Activated naive CD8-positive, alpha-beta T cell treated with anti-CD3 and anti-CD28 coated beads, Interleukin-2, amount 50 U/mL, for 24 hours (primary cell): Measurements from ENCODE around the gene CPEB3.

Source experiments
- ATAC-seq: fragments of 150-1000 bp; cut with Tn5 transposase; one replicate; pipeline ENCODE4 v1.10.0; 2021
- DNase-seq: peaks from one replicate; pipeline ENCODE4 v3.0.0; 2021
- H3K27ac Mint-ChIP-seq: one replicate; pipeline ENCODE4 v1.8.0; 2021; ENCODE audit warnings: mild to moderate bottlenecking, mixed read lengths
- H3K27me3 Mint-ChIP-seq: one replicate; pipeline ENCODE4 v1.8.0; 2021; ENCODE audit warnings: mixed read lengths
- H3K36me3 Mint-ChIP-seq: one replicate; pipeline ENCODE4 v1.8.0; 2021; ENCODE audit warnings: low read depth, mixed read lengths
- H3K4me1 Mint-ChIP-seq: one replicate; pipeline ENCODE4 v1.8.0; 2021; ENCODE audit warnings: mixed read lengths
- H3K4me3 Mint-ChIP-seq: one replicate; pipeline ENCODE4 v1.8.0; 2021; ENCODE audit warnings: mild to moderate bottlenecking, moderate library complexity, mixed read lengths
- H3K9me3 Mint-ChIP-seq: one replicate; pipeline ENCODE4 v1.8.0; 2021; ENCODE audit warnings: mixed read lengths

CPEB3 gene

GRCh38 chr10:92208736-92209135 lies 82.1 kb downstream of the CPEB3 start:
- DNase-seq = no peak
- H3K27me3 Mint-ChIP-seq = no peaks in the 10 kb centered on the region
- H3K9me3 Mint-ChIP-seq = no peaks in the 10 kb centered on the region
- H3K27ac Mint-ChIP-seq = no peak overlapping the region
- no peak overlapping the region for H3K4me3 Mint-ChIP-seq
- peaks cover 19% of the 10 kb centered on the region for H3K4me1 Mint-ChIP-seq
- H3K36me3 Mint-ChIP-seq = no peaks in the 10 kb centered on the region
- ATAC-seq = no peak

- no peak overlapping the region for H3K4me3 Mint-ChIP-seq
- H3K9me3 Mint-ChIP-seq = no peaks in the 10 kb centered on the region
- peaks cover 16% of the 10 kb centered on the region for H3K4me1 Mint-ChIP-seq
- DNase-seq (no peak), ATAC-seq (no peak)
- no peaks in the 10 kb centered on the region for H3K36me3 Mint-ChIP-seq
- no peak overlapping the region for H3K27ac Mint-ChIP-seq
- no peaks in the 10 kb centered on the region for H3K27me3 Mint-ChIP-seq
Observed at GRCh38 chr10:92208157-92208720, 82.6 kb downstream of the CPEB3 start.

DNA sequence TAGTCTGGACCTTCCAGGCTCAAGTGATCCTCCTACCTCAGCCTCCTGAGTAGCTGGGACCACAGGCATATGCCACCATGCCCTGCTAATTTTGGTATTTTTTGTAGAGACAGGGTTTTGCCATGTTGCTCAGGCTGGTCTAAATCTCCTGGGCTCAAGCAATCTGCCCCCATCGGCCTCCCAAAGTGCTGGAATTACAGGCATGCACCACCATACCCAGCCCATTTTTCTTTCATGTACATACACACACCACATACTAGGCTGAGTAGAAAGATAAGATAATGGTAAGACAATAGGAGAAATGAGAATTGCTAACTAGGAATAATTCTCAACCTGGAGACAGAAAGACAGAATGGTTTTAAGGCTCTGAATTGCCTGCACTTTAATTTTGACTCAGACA lies 83.8 kb downstream of the CPEB3 start:
- no peak overlapping the region for H3K27ac Mint-ChIP-seq
- H3K4me3 Mint-ChIP-seq = no peak overlapping the region
- peaks cover 10% of the 10 kb centered on the region for H3K4me1 Mint-ChIP-seq
- DNase-seq (no peak), ATAC-seq (no peak)
- H3K9me3 Mint-ChIP-seq = no peaks in the 10 kb centered on the region
- H3K36me3 Mint-ChIP-seq = no peaks in the 10 kb centered on the region
- no peaks in the 10 kb centered on the region for H3K27me3 Mint-ChIP-seq

DNA sequence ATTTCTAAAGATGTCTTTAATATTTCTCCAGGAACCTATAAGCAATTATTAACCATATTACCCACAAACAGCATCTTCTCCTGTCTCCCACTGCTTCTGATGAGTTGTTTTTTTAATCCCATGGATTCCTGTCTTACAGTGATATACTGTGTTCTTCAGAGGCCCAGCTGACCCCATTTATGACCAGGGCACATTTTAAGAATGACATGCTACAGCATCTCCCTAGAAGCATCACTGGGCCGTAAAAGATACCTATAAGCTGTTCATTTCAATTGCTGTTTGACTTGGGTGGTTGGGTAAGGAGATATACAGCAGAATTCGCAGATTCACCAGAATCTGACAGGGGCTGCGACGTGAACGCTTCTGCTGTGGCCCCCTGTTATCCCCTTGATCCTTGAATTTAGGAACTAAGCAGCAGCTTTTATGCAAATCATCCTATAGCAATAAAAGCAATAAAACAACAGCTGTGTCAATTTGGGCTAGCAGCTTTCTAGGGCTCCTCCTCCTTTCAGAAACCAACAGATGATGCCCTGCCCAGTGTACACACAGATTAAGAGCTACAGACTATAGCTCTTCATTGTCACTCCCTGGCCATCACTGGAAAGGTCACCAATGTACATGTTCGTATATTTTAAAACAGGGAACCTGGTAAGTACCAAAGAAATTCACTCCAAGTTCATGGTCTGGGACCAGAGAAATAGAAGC lies 86.8 kb downstream of the CPEB3 start:
- no peak overlapping the region for H3K27ac Mint-ChIP-seq
- H3K4me1 Mint-ChIP-seq = no peaks in the 10 kb centered on the region
- H3K36me3 Mint-ChIP-seq = no peaks in the 10 kb centered on the region
- DNase-seq (no peak), ATAC-seq (no peak)
- H3K9me3 Mint-ChIP-seq = no peaks in the 10 kb centered on the region
- no peaks in the 10 kb centered on the region for H3K27me3 Mint-ChIP-seq
- H3K4me3 Mint-ChIP-seq = no peak overlapping the region

DNA sequence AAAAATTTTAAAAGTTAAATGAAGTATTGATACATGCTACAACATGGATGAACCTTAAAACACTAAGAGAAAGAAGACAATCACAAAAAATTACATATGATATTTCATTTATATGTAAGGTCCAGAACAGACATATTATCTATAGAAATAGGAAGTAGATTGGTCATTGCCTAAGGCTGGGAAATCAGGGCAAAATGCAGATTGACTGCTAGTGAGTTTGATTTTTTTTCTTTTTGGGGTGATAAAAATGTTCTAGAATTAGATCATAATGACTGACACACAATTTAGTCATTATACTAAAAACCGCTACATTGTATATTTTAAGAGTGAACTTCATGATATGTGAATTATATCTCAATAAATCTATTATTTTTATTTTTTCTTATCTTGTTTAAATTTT lies 88.3 kb downstream of the CPEB3 start:
- ATAC-seq (no peak), DNase-seq (no peak)
- Mint-ChIP-seq H3K27me3 (no peaks in the 10 kb centered on the region), H3K36me3 (no peaks in the 10 kb centered on the region), H3K27ac (no peak overlapping the region), H3K9me3 (no peaks in the 10 kb centered on the region), H3K4me1 (no peaks in the 10 kb centered on the region), H3K4me3 (no peak overlapping the region)

DNA sequence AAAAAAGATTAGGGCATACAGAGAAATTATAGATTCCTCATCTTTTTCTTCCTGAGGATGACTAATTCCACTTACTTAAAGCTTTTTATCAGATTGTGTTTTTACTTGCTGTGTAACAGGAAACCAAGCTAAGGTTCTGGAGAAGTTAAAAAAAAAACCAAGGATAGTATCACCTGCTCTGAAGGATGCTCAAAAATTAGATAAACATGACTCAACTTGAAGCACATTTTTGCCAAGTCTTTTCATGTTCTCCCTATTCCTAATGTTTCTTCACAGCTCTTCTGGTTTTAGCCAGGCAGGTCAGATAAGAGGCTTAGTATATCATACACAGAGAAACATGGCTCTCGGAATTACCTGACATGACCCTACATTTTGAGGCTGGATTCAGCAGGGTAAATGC lies 90.3 kb downstream of the CPEB3 start:
- no peak overlapping the region for H3K4me3 Mint-ChIP-seq

GRCh38 chr10:92187101-92187500 lies 103.8 kb downstream of the CPEB3 start:
- H3K27ac Mint-ChIP-seq = no peak overlapping the region
- H3K9me3 Mint-ChIP-seq = no peaks in the 10 kb centered on the region
- no peaks in the 10 kb centered on the region for H3K27me3 Mint-ChIP-seq
- no peaks in the 10 kb centered on the region for H3K36me3 Mint-ChIP-seq
- no peak for DNase-seq
- H3K4me3 Mint-ChIP-seq = no peak overlapping the region
- no peak for ATAC-seq
- H3K4me1 Mint-ChIP-seq = no peaks in the 10 kb centered on the region

More for the DNA sequence above, 90.3 kb downstream of the CPEB3 start:
- no peak for ATAC-seq
- no peaks in the 10 kb centered on the region for H3K27me3 Mint-ChIP-seq
- H3K36me3 Mint-ChIP-seq = no peaks in the 10 kb centered on the region
- no peak overlapping the region for H3K27ac Mint-ChIP-seq
- no peak for DNase-seq
- H3K9me3 Mint-ChIP-seq = no peaks in the 10 kb centered on the region
- no peaks in the 10 kb centered on the region for H3K4me1 Mint-ChIP-seq

- Mint-ChIP-seq H3K27ac (no peak overlapping the region), H3K4me3 (no peak overlapping the region), H3K4me1 (peaks cover 2% of the 10 kb centered on the region), H3K36me3 (no peaks in the 10 kb centered on the region), H3K9me3 (no peaks in the 10 kb centered on the region), H3K27me3 (no peaks in the 10 kb centered on the region)
- DNase-seq (no peak), ATAC-seq (no peak)
Observed at GRCh38 chr10:92184977-92185376, 105.9 kb downstream of the CPEB3 start.

DNA sequence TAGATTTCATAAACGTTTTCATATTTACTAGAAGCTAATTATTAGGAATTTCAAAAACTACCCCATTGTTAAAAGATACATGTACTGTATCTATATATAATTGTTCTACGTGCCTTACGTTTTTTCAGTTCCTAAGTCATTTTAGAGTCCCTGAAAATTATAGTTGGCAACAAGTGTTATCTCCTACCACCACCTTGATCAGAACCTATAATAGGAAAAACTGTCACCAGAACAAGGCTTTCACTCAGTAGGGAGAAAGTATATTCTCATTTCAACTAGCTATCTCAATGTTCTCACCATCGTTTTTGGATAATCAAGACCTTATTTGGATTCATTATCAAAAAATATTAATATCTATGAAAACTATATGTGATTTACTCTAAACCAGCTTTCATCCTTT lies 107.7 kb downstream of the CPEB3 start:
- Mint-ChIP-seq H3K4me1 (peaks cover 2% of the 10 kb centered on the region), H3K36me3 (peaks cover 5% of the 10 kb centered on the region), H3K27me3 (no peaks in the 10 kb centered on the region), H3K9me3 (no peaks in the 10 kb centered on the region), H3K27ac (no peak overlapping the region), H3K4me3 (no peak overlapping the region)
- ATAC-seq (no peak), DNase-seq (no peak)

DNA sequence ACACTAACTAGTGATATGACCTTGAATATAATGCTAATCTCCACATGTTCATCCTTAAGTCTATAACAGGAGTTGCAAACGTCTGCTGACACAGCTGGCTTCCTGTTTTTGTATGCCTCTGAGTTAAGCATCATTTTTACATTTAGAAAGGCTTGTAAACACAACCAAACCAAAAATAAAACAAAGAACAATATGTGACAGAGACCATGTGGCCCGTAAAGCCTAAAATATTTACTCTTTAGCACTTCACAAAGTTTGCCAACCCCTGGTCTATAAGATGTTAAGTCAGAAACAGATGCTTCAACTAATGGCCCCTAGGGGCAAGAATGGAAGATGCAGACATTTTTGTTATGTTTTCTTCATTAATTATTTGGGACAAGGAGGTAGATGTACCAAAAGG lies 109.3 kb downstream of the CPEB3 start:
- no peak overlapping the region for H3K4me3 Mint-ChIP-seq
- H3K9me3 Mint-ChIP-seq = no peaks in the 10 kb centered on the region
- H3K36me3 Mint-ChIP-seq = peaks cover 9% of the 10 kb centered on the region
- H3K27me3 Mint-ChIP-seq = no peaks in the 10 kb centered on the region
- H3K4me1 Mint-ChIP-seq = peaks cover 2% of the 10 kb centered on the region
- DNase-seq (no peak), ATAC-seq (no peak)
- H3K27ac Mint-ChIP-seq = no peak overlapping the region

GRCh38 chr10:92180399-92180798 lies 110.5 kb downstream of the CPEB3 start:
- DNase-seq = no peak
- no peak overlapping the region for H3K27ac Mint-ChIP-seq
- no peak for ATAC-seq

GRCh38 chr10:92177546-92177945 lies 113.3 kb downstream of the CPEB3 start:
- no peak overlapping the region for H3K27ac Mint-ChIP-seq
- no peaks in the 10 kb centered on the region for H3K9me3 Mint-ChIP-seq
- no peak overlapping the region for H3K4me3 Mint-ChIP-seq
- peaks cover 9% of the 10 kb centered on the region for H3K36me3 Mint-ChIP-seq
- H3K4me1 Mint-ChIP-seq = peaks cover 2% of the 10 kb centered on the region
- ATAC-seq (no peak), DNase-seq (no peak)
- H3K27me3 Mint-ChIP-seq = no peaks in the 10 kb centered on the region

More at GRCh38 chr10:92180399-92180798, 110.5 kb downstream of the CPEB3 start:
- Mint-ChIP-seq H3K9me3 (no peaks in the 10 kb centered on the region), H3K4me3 (no peak overlapping the region), H3K27me3 (no peaks in the 10 kb centered on the region), H3K36me3 (peaks cover 9% of the 10 kb centered on the region), H3K4me1 (peaks cover 2% of the 10 kb centered on the region)

DNA sequence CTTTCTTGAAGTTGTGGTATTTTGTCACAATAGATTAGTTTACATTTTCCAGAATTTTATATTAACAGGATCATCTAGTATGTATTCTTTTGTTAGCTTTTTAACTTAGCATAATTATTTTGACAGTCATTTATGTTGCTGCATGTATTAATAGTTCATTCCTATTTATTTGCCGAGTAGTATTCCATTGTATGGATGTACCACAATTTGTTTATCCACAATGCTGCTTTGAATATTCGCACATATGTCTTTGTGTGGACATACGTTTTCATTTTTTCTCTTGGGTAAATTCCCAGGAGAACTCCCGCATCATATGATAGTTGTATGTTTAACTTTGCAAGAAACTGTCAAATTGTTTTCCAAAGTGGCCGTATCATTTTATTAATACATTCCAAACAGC lies 115.7 kb downstream of the CPEB3 start:
- Mint-ChIP-seq H3K4me1 (no peaks in the 10 kb centered on the region), H3K9me3 (no peaks in the 10 kb centered on the region), H3K27me3 (no peaks in the 10 kb centered on the region), H3K27ac (no peak overlapping the region), H3K4me3 (no peak overlapping the region), H3K36me3 (peaks cover 11% of the 10 kb centered on the region)
- no peak for DNase-seq
- no peak for ATAC-seq

- Mint-ChIP-seq H3K27me3 (no peaks in the 10 kb centered on the region), H3K27ac (no peak overlapping the region), H3K4me1 (no peaks in the 10 kb centered on the region), H3K4me3 (no peak overlapping the region), H3K36me3 (peaks cover 14% of the 10 kb centered on the region), H3K9me3 (peaks cover 6% of the 10 kb centered on the region)
- ATAC-seq (no peak), DNase-seq (no peak)
Observed at GRCh38 chr10:92173996-92174395, 116.9 kb downstream of the CPEB3 start.

DNA sequence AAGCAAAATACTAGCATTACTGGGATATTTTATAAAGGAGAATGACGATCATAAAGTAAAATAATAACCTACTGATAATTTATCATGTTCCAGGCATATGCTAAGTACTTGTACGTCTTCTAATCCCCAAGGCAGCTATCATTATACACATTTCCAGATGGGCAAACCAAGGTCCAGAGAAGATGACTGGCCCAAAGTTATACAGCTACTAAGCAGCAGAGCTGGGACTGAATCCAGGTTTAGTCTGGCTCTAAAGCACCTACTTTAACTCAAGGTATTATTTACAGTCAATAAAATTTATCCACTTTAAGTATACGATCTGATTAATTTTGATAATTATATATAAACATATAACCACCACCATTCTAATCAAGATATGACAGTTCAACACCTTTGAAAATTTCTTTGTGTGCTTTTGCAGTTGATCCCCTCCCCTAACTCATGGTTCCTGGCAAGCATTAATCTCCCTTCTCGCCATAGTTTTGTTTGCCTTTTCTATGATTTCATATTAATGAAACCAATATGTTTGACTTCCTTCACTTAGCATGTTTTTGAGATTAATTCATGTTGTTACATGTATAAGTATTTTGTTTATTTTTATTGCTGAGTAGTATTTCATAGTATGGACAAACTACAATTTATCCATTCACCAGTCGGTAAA lies 126.7 kb downstream of the CPEB3 start:
- Mint-ChIP-seq H3K4me3 (no peak overlapping the region), H3K36me3 (peaks cover 18% of the 10 kb centered on the region), H3K27me3 (no peaks in the 10 kb centered on the region), H3K9me3 (peaks cover 15% of the 10 kb centered on the region), H3K27ac (no peak overlapping the region), H3K4me1 (no peaks in the 10 kb centered on the region)
- ATAC-seq (no peak), DNase-seq (no peak)
